Measurements from ENCODE around the gene ILDR1.

GRCh38 chr3:121999931-122000330, 22.1 kb downstream of the ILDR1 start:
- TF ChIP-seq, protein P1, sequence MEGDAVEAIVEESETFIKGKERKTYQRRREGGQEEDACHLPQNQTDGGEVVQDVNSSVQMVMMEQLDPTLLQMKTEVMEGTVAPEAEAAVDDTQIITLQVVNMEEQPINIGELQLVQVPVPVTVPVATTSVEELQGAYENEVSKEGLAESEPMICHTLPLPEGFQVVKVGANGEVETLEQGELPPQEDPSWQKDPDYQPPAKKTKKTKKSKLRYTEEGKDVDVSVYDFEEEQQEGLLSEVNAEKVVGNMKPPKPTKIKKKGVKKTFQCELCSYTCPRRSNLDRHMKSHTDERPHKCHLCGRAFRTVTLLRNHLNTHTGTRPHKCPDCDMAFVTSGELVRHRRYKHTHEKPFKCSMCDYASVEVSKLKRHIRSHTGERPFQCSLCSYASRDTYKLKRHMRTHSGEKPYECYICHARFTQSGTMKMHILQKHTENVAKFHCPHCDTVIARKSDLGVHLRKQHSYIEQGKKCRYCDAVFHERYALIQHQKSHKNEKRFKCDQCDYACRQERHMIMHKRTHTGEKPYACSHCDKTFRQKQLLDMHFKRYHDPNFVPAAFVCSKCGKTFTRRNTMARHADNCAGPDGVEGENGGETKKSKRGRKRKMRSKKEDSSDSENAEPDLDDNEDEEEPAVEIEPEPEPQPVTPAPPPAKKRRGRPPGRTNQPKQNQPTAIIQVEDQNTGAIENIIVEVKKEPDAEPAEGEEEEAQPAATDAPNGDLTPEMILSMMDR (IDR thresholded peaks at IDR 0.05) = no peak
- TF ChIP-seq POLR2A (IDR thresholded peaks at IDR 0.05) (no peak), EP300 (IDR thresholded peaks at IDR 0.05) (no peak), POLR2AphosphoS5 (IDR thresholded peaks at IDR 0.05) (no peak)

Measured in sigmoid colon (tissue), 4 donors.